Esophagus (tissue), 2 donors: ENCODE results near the gene FAM170B. TPM values are rescaled to one million over a fixed set of nuclear protein-coding genes. Genes with fewer than 3 reads are reported as not detected.
A peak's percentile ranks its signal among the peaks of the same experiment; 100 is the strongest.

Experiments used
- H3K27ac ChIP-seq, 2 donors: one replicate each; pipeline ENCODE4 v1.5.1; 2013; ENCODE audit warnings: low read depth in 2 of 2, mild to moderate bottlenecking in 2 of 2, inconsistent platforms in 1 of 2, low read length in 1 of 2, moderate library complexity in 1 of 2
- H3K27me3 ChIP-seq, 2 donors: one replicate each; pipeline ENCODE4 v1.6.1; 2013; ENCODE audit warnings: low read length in 2 of 2, control low read depth in 1 of 2, mild to moderate bottlenecking in 1 of 2; ENCODE audit not compliant: insufficient read depth in 2 of 2, control insufficient read depth in 1 of 2
- H3K36me3 ChIP-seq, 2 donors: one replicate each; pipeline ENCODE4 v1.6.1; 2013; ENCODE audit warnings: low read length in 1 of 2; ENCODE audit not compliant: control insufficient read depth in 2 of 2, insufficient read depth in 2 of 2
- H3K4me1 ChIP-seq, 2 donors: one replicate each; pipeline ENCODE4 v1.6.1; 2013; ENCODE audit warnings: low read length in 1 of 2; ENCODE audit not compliant: control insufficient read depth in 2 of 2, insufficient read depth in 2 of 2
- H3K4me3 ChIP-seq, 2 donors: one replicate each; pipeline ENCODE4 v1.5.1; 2013; ENCODE audit warnings: low read length in 2 of 2, mild to moderate bottlenecking in 2 of 2, low read depth in 1 of 2, moderate library complexity in 1 of 2
- H3K9me3 ChIP-seq, 2 donors: one replicate each; pipeline ENCODE4 v1.6.1; 2013; ENCODE audit warnings: mild to moderate bottlenecking in 2 of 2, low read depth in 1 of 2, low read length in 1 of 2, moderate library complexity in 1 of 2; ENCODE audit not compliant: control insufficient read depth in 2 of 2, insufficient read depth in 1 of 2
- WGBS, 2 donors: extraction: QIAGEN DNeasy Blood & Tissue Kit; methylation state at CpG; one replicate each; pipeline ENCODE4 v1.1.7; 2013; 5-methylcytosine and 5-hydroxymethylcytosine counted together
- polyA plus RNA-seq, 2 donors: library from polyadenylated mRNA; stranded (reverse); fragments of 200-250 nt; gene quantifications; one replicate each; pipeline ENCODE4 v1.2.3, GENCODE V29; 2013
- donor health status: healthy with polysubstance abuse.
- donor health status: Bipolar disorder and iron deficiency.

The FAM170B gene
- polyA plus RNA-seq, 2 donors: not detected

DNA sequence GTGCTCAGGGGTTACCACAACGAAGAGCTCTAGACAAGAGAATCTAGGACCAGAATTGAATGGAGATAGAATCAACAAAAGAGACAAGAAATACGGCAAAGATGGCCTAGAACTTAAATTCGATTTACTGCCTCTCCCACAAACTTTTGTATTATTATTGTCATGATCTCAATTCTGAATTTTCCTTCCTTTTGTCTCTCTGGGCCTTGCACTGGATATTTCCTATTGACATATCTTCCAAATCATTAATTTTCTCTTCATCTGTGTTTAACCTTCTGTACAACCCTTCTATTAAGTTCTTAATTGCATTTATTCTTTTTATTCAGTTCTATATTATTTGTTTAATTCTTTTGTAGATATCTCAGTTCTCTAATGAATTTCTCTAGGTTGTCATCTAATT lies 46.9 kb downstream of the FAM170B start:
- H3K36me3 ChIP-seq: no peaks in the 10 kb centered on the region
- H3K9me3 ChIP-seq: no peaks in the 10 kb centered on the region
- peaks cover 0 to 2% of the 10 kb centered on the region in 2 donors for H3K4me1 ChIP-seq
- no peak overlapping the region for H3K27ac ChIP-seq
- H3K4me3 ChIP-seq: no peak overlapping the region
- no peaks in the 10 kb centered on the region for H3K27me3 ChIP-seq
- 87 to 89% methylated on average over 3 of the region's 3 CpGs for WGBS, 2 donors

DNA sequence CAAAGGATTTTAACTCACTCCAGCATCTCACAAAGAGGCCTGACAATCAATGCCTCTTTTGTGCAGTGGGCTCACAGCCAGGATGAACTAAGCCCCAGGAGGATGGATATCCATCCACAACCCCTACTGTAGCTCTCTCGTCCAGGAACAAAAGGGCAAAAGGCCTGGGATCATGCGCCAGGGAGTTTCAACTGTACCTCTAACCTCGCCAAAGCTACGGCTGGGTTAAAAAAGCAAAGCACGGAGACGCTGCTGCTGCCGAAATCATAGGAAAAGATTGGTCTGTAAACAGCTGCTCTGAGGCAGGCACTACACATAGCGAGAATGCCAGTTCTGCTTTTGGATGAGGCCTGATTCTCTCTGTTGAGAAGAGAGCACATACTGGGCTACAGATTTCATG lies 50.6 kb downstream of the FAM170B start:
- Histone ChIP-seq H3K36me3 (no peaks in the 10 kb centered on the region), H3K27ac (no peak overlapping the region), H3K27me3 (no peaks in the 10 kb centered on the region), H3K9me3 (no peaks in the 10 kb centered on the region), H3K4me1 (peaks cover 0 to 3% of the 10 kb centered on the region in 2 donors), H3K4me3 (no peak overlapping the region)
- 70 to 71% methylated on average over 8 of the region's 8 CpGs for WGBS, 2 donors

DNA sequence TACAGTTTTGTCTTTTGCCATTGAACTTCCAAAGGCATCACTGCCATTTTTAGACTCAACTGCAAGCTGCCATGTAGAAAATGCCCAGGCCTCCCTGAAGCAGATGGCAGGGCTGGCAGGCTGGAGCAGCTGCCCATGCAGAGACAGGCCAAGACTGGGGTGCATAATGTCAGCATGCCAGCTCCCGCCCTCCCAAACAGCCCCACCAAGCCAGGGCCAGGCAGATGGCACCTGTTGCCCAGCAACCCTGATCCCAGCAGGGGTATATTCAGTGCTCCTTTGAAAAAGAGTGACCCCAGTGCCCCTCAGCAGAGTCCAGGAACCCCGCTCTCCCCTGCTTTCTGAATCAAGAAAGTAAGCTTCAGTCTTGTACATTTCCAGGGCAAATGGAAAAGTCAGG lies 51.1 kb downstream of the FAM170B start:
- WGBS, 2 donors: 85 to 86% methylated on average over 2 of the region's 2 CpGs
- Histone ChIP-seq H3K36me3 (no peaks in the 10 kb centered on the region), H3K4me1 (peaks cover 0 to 3% of the 10 kb centered on the region in 2 donors), H3K27ac (no peak overlapping the region), H3K9me3 (no peaks in the 10 kb centered on the region), H3K4me3 (no peak overlapping the region), H3K27me3 (no peaks in the 10 kb centered on the region)

DNA sequence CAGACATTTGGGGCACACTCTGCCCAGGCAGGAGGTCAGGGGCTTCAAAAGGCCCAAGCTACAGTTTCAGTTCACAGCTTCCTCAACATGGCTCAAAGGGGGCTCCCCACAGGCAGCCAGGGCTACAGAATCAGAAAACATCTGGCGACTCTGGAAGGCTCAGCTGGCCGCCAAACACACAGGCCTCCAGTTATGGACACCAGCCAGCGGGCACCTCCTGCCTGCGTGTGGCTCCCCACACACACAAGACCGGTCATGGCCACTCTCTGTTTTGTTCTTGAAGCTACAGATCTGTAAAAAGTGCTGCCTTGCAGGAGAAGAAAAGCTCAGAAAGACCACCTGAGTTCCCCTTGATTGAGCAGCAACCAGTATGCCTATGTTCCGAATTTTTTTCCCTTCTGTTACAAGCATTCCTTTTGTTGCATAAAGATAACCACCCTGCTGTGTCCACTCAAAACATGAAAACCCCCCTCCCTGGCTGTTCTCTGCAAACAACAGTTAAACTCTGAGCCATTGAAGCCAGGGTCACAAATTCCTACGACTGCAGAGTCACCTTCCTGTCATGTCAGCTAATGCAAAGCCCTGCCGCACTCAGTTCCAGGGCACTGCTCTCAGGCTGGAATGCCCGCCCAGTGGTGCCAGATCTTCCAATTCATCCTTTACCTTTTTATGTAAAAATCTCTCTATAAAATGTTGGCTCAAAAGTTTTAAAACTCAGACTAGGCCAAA lies 52.1 kb downstream of the FAM170B start:
- no peak overlapping the region for H3K4me3 ChIP-seq
- H3K4me1 ChIP-seq: peaks cover 0 to 3% of the 10 kb centered on the region in 2 donors
- WGBS, 2 donors: 69 to 71% methylated on average over 9 of the region's 9 CpGs
- H3K27me3 ChIP-seq: no peaks in the 10 kb centered on the region
- peak overlapping the region in 1 of 2 donors; percentile 0 for H3K27ac ChIP-seq
- H3K9me3 ChIP-seq: no peaks in the 10 kb centered on the region
- no peaks in the 10 kb centered on the region for H3K36me3 ChIP-seq

Other genes starting within 250 kb of the FAM170B start
- not detected for gene LRRC18, start 194.2 kb downstream of the FAM170B start, polyA plus RNA-seq
- 1 to 10 TPM in 1 of 2 donors, under 1 TPM in 1; 0.31 to 1.2 TPM for gene VSTM4, start 18.5 kb downstream of the FAM170B start, polyA plus RNA-seq
- gene TMEM273, start 54.4 kb upstream of the FAM170B start, polyA plus RNA-seq: 1 to 10 TPM; 3.8 to 4.7 TPM
- not detected for gene C10orf71, start 165.1 kb upstream of the FAM170B start, polyA plus RNA-seq